Tibial nerve (tissue), 4 donors: ENCODE data around the gene NELFB.

ENCODE experiments used
- CTCF ChIP-seq, 5 experiments: fragments of 200-600 bp in 3 of 5; fragments of 450-650 bp in 2 of 5; sonication (generic) in 3 of 5; IDR thresholded peaks; one replicate each; pipeline ENCODE4 v1.5.1; 2016 to 2019; ENCODE audit warnings: antibody characterized with exemption in 5 of 5, mild to moderate bottlenecking in 3 of 5, moderate library complexity in 2 of 5
- EP300 ChIP-seq, 2 donors: sonication (generic); formaldehyde crosslinking; IDR thresholded peaks; one replicate each; pipeline ENCODE4 v1.6.1; 2017; ENCODE audit warnings: antibody characterized with exemption in 2 of 2, mild to moderate bottlenecking in 1 of 2
- POLR2A ChIP-seq, 2 donors: fragments of 450-650 bp; IDR thresholded peaks; one replicate each; pipeline ENCODE4 v1.6.1; 2017; ENCODE audit warnings: antibody characterized with exemption in 2 of 2, mild to moderate bottlenecking in 2 of 2, moderate library complexity in 2 of 2

- TF ChIP-seq EP300 (IDR thresholded peaks at IDR 0.05) (no peak), CTCF (IDR thresholded peaks at IDR 0.05) (no peak), POLR2A (IDR thresholded peaks at IDR 0.05) (no peak)
Observed at GRCh38 chr9:137232510-137232909, 22.6 kb upstream of the NELFB start.
